Heart right ventricle (tissue), 16 donors: ENCODE data around the gene SLC6A16. TPM values are rescaled to one million over a fixed set of nuclear protein-coding genes. Genes with fewer than 3 reads are reported as not detected.
A peak's percentile ranks its signal among the peaks of the same experiment; 100 is the strongest.

Source experiments
- ATAC-seq, 8 donors: fragments of 200-7000 bp; cut with Tn5 transposase; one replicate each; pipeline ENCODE4 v1.9.1; 2020; ENCODE audit warnings: mild to moderate bottlenecking in 8 of 8, moderate library complexity in 8 of 8, moderate number of reproducible peaks in 1 of 8
- DNase-seq, 2 donors: peaks; one replicate each; pipeline ENCODE4 v3.0.0-alpha.2; 2020
- H3K27ac ChIP-seq, 10 donors: fragments of 200-600 bp; sonication (generic) in 2 of 10; one replicate each; pipeline versions ENCODE4 v1.5.0 to v1.8.0; 2020 to 2022; ENCODE audit warnings: mild to moderate bottlenecking in 3 of 10
- H3K27me3 ChIP-seq, 7 donors: fragments of 200-600 bp; one replicate each; pipeline ENCODE4 v1.8.0; 2021 to 2022; ENCODE audit warnings: mild to moderate bottlenecking in 2 of 7
- H3K36me3 ChIP-seq, 9 donors: fragments of 200-600 bp; sonication (generic) in 1 of 9; one replicate each; pipeline versions ENCODE4 v1.5.0 to v1.8.0; 2020 to 2022; ENCODE audit warnings: mild to moderate bottlenecking in 2 of 9
- H3K4me1 ChIP-seq, 9 donors: fragments of 200-600 bp; sonication (generic) in 1 of 9; one replicate each; pipeline versions ENCODE4 v1.5.0 to v1.8.0; 2020 to 2022; ENCODE audit warnings: mild to moderate bottlenecking in 4 of 9
- H3K4me3 ChIP-seq, 10 donors: fragments of 200-600 bp; sonication (generic) in 2 of 10; one replicate each; pipeline versions ENCODE4 v1.5.0 to v1.8.0; 2020 to 2022; ENCODE audit warnings: mild to moderate bottlenecking in 7 of 10, moderate library complexity in 2 of 10
- H3K9me3 ChIP-seq, 11 donors: fragments of 200-600 bp in 10 of 11; sonication (generic) in 2 of 11; one replicate each; pipeline versions ENCODE4 v1.5.0 to v1.8.0; 2013 to 2022; ENCODE audit warnings: mild to moderate bottlenecking in 2 of 11, control low read depth in 1 of 11, moderate library complexity in 1 of 11
- CTCF ChIP-seq, 9 donors: fragments of 200-600 bp; sonication (generic) in 2 of 9; IDR thresholded peaks; one replicate each; pipeline versions ENCODE4 v1.5.0 to v1.8.0; 2021 to 2022; ENCODE audit warnings: antibody characterized with exemption in 9 of 9, mild to moderate bottlenecking in 5 of 9, moderate library complexity in 1 of 9
- WGBS, 2 donors: extraction: QIAGEN DNeasy Blood & Tissue Kit; methylation state at CpG; one replicate each; pipeline ENCODE4 v1.1.7; 2013; ENCODE audit warnings: inconsistent platforms in 1 of 2; 5-methylcytosine and 5-hydroxymethylcytosine counted together
- intact Hi-C, 10 donors: fragments of 100-400 bp; cut with DNase I; formaldehyde crosslinking; loops; one replicate each; pipeline versions ENCODE4 v1.11.1 to v1.14.2; 2022
- polyA plus RNA-seq, 2 donors: library from polyadenylated mRNA; stranded (reverse); fragments of 200-250 nt; gene quantifications; one replicate each; pipeline ENCODE4 v1.2.3, GENCODE V29; 2013
- total RNA-seq, 10 donors: library from RNA; stranded (reverse); fragmentation: NEBNext Ultra II Directional in 3 of 10; extraction: Animal tissue kit (Norgen Biotek cat#: 25700) in 3 of 10; gene quantifications; one replicate each; pipeline versions ENCODE4 v1.2.1 to v1.2.4, GENCODE V29; 2021 to 2023
- donor health status: Arrhythmogenic right ventricular cardiomyopathy.
- donor health status: ischemic (EF 13 %, LVEDD 7.1; RV severe dilation, severe dysfunction).
- donor health status: healthy with polysubstance abuse.
- donor health status: DM: no; HTN: yes; CAD: no.
- donor health status: DM: no; HTN: no; CAD: no.
- donor health status: ischemic (EF 25% LVEDD 6.9; RV normal size, moderate dysfunction).
- donor health status: ischemic (EF 25% LVEDD 5.7; RV mildly dilated, moderate dysfunction).
- donor health status: healthy.
- donor health status: DM: yes; HTN: yes; CAD: no.
- donor health status: Ischemic cardiomyopathy.
- donor health status: ischemic (EF 35%, LVEDD 5.7; RV mildly dilated, moderate dysfunction).
- donor health status: nonischemic (EF 11% LVEDD 7.7; RV severe dilation, severe dysfunction).
- donor health status: DM: yes; HTN: yes; CAD: no.
- donor health status: PGD.
- donor health status: ischemic (EF 29% LVEDD 5.4; RV normal size, mild dysfunction).
- donor health status: nonischemic (EF 23%, LVEDD 6.1; RV moderate dilation, normal function).

The SLC6A16 gene
- total and polyA plus RNA-seq, 12 donors: 0.13 to 3.1 (median 0.77) TPM

DNA sequence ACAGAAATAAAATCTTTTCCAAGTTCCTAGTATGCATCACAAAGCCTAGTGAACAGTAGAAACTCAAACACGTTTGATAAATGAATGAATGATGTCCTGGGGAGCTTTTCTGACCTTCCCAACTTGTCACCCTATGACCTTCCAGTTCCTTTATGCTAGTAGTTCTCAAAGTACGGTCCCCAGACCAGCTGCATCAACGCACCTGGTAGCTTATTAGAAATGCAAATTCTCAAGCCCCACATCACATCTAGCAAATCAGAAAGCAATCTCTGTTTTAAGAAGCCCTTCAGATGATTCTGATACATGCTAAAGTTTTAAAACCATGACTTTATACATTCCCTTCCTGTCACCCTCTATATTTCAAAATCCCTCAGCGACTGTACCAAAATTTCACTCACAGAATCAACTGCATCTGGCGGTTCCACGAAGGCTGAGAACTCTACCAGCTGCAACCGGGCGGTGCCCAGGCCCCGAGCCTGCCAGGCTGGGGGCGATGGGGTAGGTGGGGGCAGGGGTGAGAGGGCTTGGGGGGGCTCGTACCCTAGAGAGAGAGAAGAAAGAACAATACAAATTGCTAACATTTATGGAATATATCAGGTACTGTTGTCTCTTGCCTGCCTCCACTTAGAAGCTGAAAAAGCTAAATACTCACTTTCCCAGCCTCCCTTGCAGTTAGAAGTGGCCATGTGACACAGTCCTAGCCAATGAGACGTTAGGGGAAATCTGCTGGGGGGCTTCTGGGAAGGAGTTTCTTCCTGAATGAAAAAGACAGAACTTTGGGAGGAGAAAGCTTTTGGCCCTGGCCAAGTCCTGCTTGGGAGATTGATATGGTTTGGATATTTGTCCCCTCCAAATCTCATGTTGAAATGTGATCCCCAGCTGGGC is 23.6 kb upstream of the SLC6A16 start:
- Histone ChIP-seq H3K36me3 (peaks cover 0 to 100% (median 68%) of the 10 kb centered on the region in 9 donors), H3K4me3 (no peak overlapping the region), H3K9me3 (no peaks in the 10 kb centered on the region), H3K27me3 (no peaks in the 10 kb centered on the region), H3K4me1 (no peaks in the 10 kb centered on the region), H3K27ac (no peak overlapping the region)
- ATAC-seq (no peak), DNase-seq (no peak)
- TF ChIP-seq CTCF (IDR thresholded peaks at IDR 0.05): no peak
- intact Hi-C loops: no loop called here
- 94 to 96% methylated on average over 12 of the region's 12 CpGs for WGBS, 2 donors

- peak in 1 of 9 donors; percentile 19 for TF ChIP-seq CTCF (IDR thresholded peaks at IDR 0.05)
- peaks cover 0 to 100% (median 75%) of the 10 kb centered on the region in 9 donors for H3K36me3 ChIP-seq
- no peaks in the 10 kb centered on the region for H3K9me3 ChIP-seq
- H3K4me1 ChIP-seq: no peaks in the 10 kb centered on the region
- DNase-seq: no peak
- 67 to 72% methylated on average over 3 of the region's 3 CpGs for WGBS, 2 donors
- no peaks in the 10 kb centered on the region for H3K27me3 ChIP-seq
- ATAC-seq: peak; percentile 34 to 76 (median 64)
- intact Hi-C loops: no loop called here
- no peak overlapping the region for H3K27ac ChIP-seq
- no peak overlapping the region for H3K4me3 ChIP-seq
Measured at GRCh38 chr19:49347835-49348234, 22.8 kb upstream of the SLC6A16 start.

DNA sequence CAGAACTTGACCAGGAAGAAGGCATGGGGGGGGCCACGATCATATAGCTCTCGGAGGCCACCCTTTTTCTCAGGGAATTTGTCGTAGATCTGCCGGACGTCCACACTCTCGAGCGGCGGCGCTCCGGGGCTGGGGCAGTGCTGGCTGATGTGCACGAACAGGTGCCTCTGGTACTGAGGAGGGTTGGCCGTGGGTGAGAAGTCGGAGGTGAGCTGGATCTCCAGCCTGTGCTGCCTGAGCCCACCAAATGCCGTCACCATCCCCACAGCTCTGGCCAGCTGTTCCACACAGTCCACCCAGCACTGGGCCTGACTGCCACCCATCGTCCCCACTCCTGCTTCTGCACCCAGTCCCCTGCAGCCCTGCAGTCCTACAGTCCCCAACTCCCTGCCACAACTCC is 22.2 kb upstream of the SLC6A16 start:
- H3K9me3 ChIP-seq: no peaks in the 10 kb centered on the region
- H3K27ac ChIP-seq: no peak overlapping the region
- TF ChIP-seq CTCF (IDR thresholded peaks at IDR 0.05): no peak
- no peak for DNase-seq
- peaks cover 0 to 100% (median 76%) of the 10 kb centered on the region in 9 donors for H3K36me3 ChIP-seq
- peak in 5 of 8 donors; percentile 5 to 14 (median 9) for ATAC-seq
- H3K4me1 ChIP-seq: no peaks in the 10 kb centered on the region
- intact Hi-C loops: no loop called here
- 96 to 97% methylated on average over 15 of the region's 15 CpGs for WGBS, 2 donors
- H3K4me3 ChIP-seq: no peak overlapping the region
- no peaks in the 10 kb centered on the region for H3K27me3 ChIP-seq

- H3K27ac ChIP-seq: no peak overlapping the region
- no peak for TF ChIP-seq CTCF (IDR thresholded peaks at IDR 0.05)
- no peaks in the 10 kb centered on the region for H3K9me3 ChIP-seq
- ATAC-seq: no peak
- 80 to 84% methylated on average over 11 of the region's 11 CpGs for WGBS, 2 donors
- peaks cover 0 to 17% (median 13%) of the 10 kb centered on the region in 9 donors for H3K4me1 ChIP-seq
- no peak for DNase-seq
- no peaks in the 10 kb centered on the region for H3K27me3 ChIP-seq
- intact Hi-C loops: no loop called here
- H3K36me3 ChIP-seq: peaks cover 0 to 92% (median 76%) of the 10 kb centered on the region in 9 donors
- no peak overlapping the region for H3K4me3 ChIP-seq
Measured at GRCh38 chr19:49344505-49345423, 19.8 kb upstream of the SLC6A16 start.
